ENCODE measurements around the gene BTF3.

BTF3 gene

GRCh38 chr5:73525606-73526203 is 27.5 kb downstream of the BTF3 start:
- no peak for DNase-seq (ENCODE audit: low read depth)

DNA sequence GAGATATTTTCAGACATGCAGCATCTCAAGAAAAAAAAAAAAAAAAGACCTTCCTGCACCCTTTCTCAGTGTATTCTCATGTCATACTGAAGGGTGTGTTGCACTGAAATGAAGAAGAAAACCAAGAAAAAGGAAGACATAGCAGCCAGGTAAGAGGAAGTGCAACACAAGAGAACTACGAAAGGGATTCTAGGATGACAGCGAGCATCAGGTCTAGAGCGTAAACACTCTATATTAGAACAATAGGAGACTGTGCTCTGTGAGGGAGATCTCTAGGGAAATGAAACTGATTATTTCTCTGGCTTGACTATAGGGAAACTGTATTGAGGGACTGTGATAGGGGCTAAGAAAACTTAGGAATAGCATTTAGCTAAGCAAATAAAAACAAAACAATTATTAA is 30.0 kb downstream of the BTF3 start:
- no peak for DNase-seq (ENCODE audit: low read depth)

DNA sequence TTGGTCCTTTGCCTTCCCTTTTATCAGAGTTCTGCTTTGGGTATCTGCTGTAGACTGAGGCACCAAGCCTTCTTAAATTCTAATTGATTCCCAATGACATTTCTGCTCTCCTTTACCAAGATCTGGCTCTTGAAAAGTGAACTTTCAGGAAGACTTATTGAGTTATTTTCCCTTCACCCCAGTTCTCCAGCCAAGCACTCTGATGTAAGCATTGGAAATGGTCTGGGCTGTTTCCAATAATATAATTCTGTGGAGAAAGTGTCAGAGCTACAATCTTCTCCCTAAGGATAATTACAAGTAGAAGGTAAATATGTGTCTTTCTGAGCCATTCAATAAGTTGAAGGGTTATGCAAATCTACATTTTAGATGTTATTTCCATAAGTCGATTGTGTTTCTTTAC is 30.8 kb downstream of the BTF3 start:
- DNase-seq (ENCODE audit: low read depth) = no peak

DNA sequence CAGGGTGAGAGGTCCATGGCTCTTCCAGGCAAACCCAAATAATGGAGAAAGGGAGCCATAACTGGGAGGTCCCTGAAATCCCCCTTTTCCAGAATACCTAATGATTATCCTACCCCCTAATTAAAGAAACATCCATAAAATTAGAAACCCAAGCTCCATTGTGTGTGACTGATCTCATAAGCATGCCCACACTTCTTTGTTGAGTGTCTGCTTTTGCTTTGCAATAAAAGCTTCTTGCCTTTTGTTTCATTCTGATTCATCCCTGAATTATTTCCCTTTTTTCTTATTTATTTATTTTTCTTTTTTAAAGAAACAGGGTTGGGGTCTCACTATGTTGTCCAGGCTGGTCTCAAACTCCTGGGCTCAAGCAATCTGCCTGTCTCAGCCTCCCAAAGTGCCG is 33.1 kb downstream of the BTF3 start:
- no peak for DNase-seq (ENCODE audit: low read depth)

- DNase-seq (ENCODE audit: low read depth) = no peak
These were observed 34.0 kb downstream of the BTF3 start for GRCh38 chr5:73532195-73532594.

- DNase-seq (ENCODE audit: low read depth) = peak; percentile 55
These were observed 35.9 kb downstream of the BTF3 start for GRCh38 chr5:73534011-73534644.

DNA sequence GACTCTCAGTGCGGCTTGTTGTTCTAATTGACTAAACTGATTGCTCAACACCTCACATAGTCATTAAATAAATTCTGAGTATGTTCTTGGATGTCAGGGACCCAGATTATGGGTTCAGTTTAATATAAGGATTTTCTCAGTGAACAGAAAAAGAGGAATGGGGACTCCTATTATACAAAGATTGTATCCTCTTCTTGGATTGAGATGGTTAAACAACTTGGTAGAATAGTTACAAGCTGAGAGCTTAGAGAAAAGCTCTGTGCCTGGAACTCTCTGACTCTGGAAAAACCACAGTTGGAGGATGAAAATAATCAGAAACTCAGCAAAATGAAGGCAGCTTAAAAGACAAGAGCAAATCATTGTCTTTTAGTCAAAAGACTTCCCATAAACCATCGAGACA is 36.7 kb downstream of the BTF3 start:
- no peak for DNase-seq (ENCODE audit: low read depth)

GRCh38 chr5:73539730-73540129 is 41.5 kb downstream of the BTF3 start:
- no peak for DNase-seq (ENCODE audit: low read depth)

DNA sequence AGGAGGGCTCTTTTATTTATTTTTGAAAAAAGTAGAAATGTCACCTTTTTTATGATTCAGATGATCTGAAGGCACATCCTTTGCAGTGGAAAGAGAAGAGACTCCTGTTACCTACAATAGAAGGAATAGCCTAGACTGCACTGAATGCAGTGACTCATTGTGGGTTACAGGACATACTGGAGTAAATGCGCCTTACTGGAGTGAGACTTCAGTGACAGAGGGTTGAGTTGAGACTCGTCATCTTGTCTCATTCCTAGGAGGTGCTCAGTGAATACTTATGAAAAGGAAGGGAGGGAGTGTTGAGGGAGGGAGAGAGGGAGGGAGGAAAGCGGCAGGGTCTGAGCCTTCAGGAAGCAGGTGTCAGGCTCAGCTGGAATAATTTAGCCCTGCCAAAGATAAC is 42.0 kb downstream of the BTF3 start:
- DNase-seq (ENCODE audit: low read depth) = peak; percentile 63

GRCh38 chr5:73542020-73542419 is 43.8 kb downstream of the BTF3 start:
- DNase-seq (ENCODE audit: low read depth) = no peak

- peak; percentile 27 for DNase-seq (ENCODE audit: low read depth)
These were observed 46.5 kb downstream of the BTF3 start for GRCh38 chr5:73544429-73545402.

- DNase-seq (ENCODE audit: low read depth) = no peak
These were observed 47.1 kb downstream of the BTF3 start for GRCh38 chr5:73545403-73545779.

DNA sequence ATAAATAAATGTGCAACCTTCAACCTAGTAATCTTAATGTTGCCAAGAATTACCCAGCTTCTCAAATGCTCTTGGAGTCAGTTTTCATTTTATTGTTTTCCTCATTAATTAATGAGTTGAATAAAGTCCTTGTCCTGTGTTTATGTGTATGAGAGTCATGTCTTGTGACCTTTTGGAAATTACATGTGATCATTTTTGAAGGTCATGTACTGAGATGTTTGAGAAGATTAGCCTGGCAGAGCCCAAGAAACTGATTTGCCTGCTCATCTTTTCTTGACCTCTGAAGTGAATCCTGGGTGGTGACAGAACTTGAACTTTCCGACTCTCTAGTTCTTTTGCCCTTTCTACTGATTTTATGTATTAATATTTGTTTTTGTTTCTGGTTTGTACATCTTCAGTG is 51.8 kb downstream of the BTF3 start:
- no peak for DNase-seq (ENCODE audit: low read depth)

DNA sequence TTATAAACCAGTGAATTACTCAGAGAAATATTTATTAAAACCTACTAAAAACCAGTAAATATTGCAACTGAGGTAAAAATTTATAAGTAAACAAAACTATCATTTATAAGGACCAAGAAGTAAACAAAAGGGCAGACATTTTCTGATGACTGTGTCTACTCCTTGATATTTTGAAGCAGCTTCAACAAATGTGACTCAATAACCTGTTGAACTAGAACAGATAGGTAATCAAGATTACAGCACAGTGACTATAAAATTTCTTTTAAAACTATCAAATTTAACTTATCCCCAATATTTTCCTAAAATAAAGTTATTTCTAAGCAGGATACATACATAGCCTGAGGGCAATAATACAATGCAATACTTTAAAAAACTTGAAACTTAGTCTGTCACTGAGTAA is 54.4 kb downstream of the BTF3 start:
- no peak for DNase-seq (ENCODE audit: low read depth)

All from amniotic epithelial cell (primary cell).